Natural killer cell (primary cell): ENCODE results near the gene VSX1. TPM values are rescaled to one million over a fixed set of nuclear protein-coding genes. Genes with fewer than 3 reads are reported as not detected.

ENCODE experiments used
- ATAC-seq, 3 donors: fragments of 150-1000 bp in 2 of 3; fragments of 200-7000 bp in 1 of 3; cut with Tn5 transposase; 1 replicate in 1 of 3; 2 replicates in 2 of 3; pipeline ENCODE4 v1.10.0; 2021; ENCODE audit warnings: mild to moderate bottlenecking in 2 of 3, moderate library complexity in 2 of 3
- DNase-seq, 2 donors: peaks; one replicate each; pipeline versions ENCODE4 v3.0.0 to v3.0.0-alpha.2; 2013 to 2021; ENCODE audit warnings: mixed read lengths in 1 of 2
- H3K27ac ChIP-seq: one replicate; pipeline ENCODE4 v1.5.1; 2013; ENCODE audit warnings: mild to moderate bottlenecking, low read length
- H3K27me3 ChIP-seq: one replicate; pipeline ENCODE4 v1.6.1; 2013; ENCODE audit warnings: low read length; ENCODE audit not compliant: control insufficient read depth, insufficient read depth
- H3K36me3 ChIP-seq: one replicate; pipeline ENCODE4 v1.6.1; 2013; ENCODE audit warnings: low read length; ENCODE audit not compliant: control insufficient read depth, insufficient read depth
- H3K4me1 ChIP-seq: one replicate; pipeline ENCODE4 v1.6.1; 2013; ENCODE audit warnings: low read length; ENCODE audit not compliant: control insufficient read depth, insufficient read depth
- H3K4me3 ChIP-seq: one replicate; pipeline ENCODE4 v1.5.1; 2013; ENCODE audit warnings: low read length
- H3K9me3 ChIP-seq: one replicate; pipeline ENCODE4 v1.6.1; 2013; ENCODE audit warnings: low read length; ENCODE audit not compliant: control insufficient read depth, insufficient read depth
- H3K27ac Mint-ChIP-seq, 2 donors: one replicate each; pipeline ENCODE4 v1.8.0; 2022; ENCODE audit warnings: mild to moderate bottlenecking in 2 of 2, mixed read lengths in 2 of 2, moderate library complexity in 1 of 2
- H3K27me3 Mint-ChIP-seq, 2 donors: one replicate each; pipeline ENCODE4 v1.8.0; 2022; ENCODE audit warnings: low read depth in 2 of 2, mixed read lengths in 2 of 2
- H3K36me3 Mint-ChIP-seq: one replicate; pipeline ENCODE4 v1.8.0; 2022; ENCODE audit warnings: mixed read lengths
- H3K4me1 Mint-ChIP-seq, 2 donors: one replicate each; pipeline ENCODE4 v1.8.0; 2022; ENCODE audit warnings: mixed read lengths in 2 of 2
- H3K4me3 Mint-ChIP-seq: one replicate; pipeline ENCODE4 v1.8.0; 2022; ENCODE audit warnings: mild to moderate bottlenecking, moderate library complexity, mixed read lengths
- H3K9me3 Mint-ChIP-seq, 2 donors: one replicate each; pipeline ENCODE4 v1.8.0; 2022; ENCODE audit warnings: mixed read lengths in 2 of 2
- WGBS: methylation state at CpG from one replicate; pipeline ENCODE4 v1.1.7; 2013; ENCODE audit warnings: missing lambda C conversion rate; ENCODE audit not compliant: insufficient coverage; 5-methylcytosine and 5-hydroxymethylcytosine counted together
- intact Hi-C: fragments of 100-400 bp; cut with micrococcal nuclease; formaldehyde crosslinking; loops from one replicate; pipeline ENCODE4 v1.14.2; 2022
- total RNA-seq, 4 donors: library from RNA; stranded (reverse); fragments of 120-200 nt in 1 of 4; gene quantifications; one replicate each; pipeline versions ENCODE4 v1.2.3 to v1.2.4, GENCODE V29; 2013 to 2022
- TF ChIP-seq, protein P1 (sequence below): fragments of 200-600 bp; IDR thresholded peaks from one replicate; pipeline ENCODE4 v1.8.0; 2022; ENCODE audit warnings: antibody characterized with exemption

VSX1 gene
- total RNA-seq, 3 donors from 2014 or later (not counting 1 experiment from before 2014, with no cell fraction given), result not detected

DNA sequence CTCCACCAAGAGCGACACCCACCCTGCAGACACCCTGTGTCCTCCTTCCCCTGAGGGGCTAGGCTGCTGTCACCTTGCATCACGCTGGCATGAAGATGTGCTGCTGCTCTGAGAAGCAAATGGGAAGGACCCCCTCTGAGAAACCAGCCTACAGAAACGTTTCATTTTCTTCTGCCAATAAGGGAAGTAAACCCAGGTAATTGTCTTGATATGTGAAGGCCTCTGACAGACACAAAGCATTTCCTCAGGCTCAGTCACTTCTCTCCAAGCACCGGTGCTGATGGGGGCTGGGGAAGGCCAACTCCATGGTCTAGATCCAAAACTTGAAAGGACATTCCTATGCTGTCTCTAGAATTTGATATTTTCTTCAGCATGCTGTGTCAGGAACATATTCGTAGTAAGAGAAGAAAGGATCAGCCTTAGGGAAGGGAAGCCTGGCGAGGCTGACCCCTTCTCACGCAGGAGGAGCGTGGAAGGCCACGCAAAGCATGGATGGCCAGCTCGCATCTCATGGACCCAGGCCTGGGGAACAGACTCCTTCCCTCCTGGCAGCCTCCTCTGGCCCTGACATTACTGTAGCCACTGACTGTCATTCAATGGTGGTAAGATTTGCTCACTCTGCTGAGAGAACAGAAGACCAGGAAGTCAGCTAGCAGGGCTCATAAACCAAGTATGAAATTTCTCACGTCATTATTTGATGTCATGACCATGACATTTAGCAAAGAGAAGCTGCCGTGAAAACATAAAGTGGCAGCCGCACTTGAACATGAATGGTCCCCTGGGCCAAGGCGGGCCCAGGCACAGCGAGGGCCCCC lies 44.4 kb downstream of the VSX1 start:
- Histone ChIP-seq H3K36me3 (peaks cover 7% of the 10 kb centered on the region), H3K4me1 (peaks cover 62% of the 10 kb centered on the region), H3K4me3 (no peak overlapping the region), H3K27ac (peak overlapping the region; percentile 15), H3K27me3 (no peaks in the 10 kb centered on the region), H3K9me3 (no peaks in the 10 kb centered on the region)
- Mint-ChIP-seq H3K27me3 (no peaks in the 10 kb centered on the region), H3K4me3 (peak overlapping the region; percentile 32), H3K4me1 (peaks cover 56 to 64% of the 10 kb centered on the region in 2 donors), H3K27ac (peak overlapping the region; percentile 3 to 80), H3K36me3 (no peaks in the 10 kb centered on the region), H3K9me3 (no peaks in the 10 kb centered on the region)
- TF ChIP-seq, protein P1, sequence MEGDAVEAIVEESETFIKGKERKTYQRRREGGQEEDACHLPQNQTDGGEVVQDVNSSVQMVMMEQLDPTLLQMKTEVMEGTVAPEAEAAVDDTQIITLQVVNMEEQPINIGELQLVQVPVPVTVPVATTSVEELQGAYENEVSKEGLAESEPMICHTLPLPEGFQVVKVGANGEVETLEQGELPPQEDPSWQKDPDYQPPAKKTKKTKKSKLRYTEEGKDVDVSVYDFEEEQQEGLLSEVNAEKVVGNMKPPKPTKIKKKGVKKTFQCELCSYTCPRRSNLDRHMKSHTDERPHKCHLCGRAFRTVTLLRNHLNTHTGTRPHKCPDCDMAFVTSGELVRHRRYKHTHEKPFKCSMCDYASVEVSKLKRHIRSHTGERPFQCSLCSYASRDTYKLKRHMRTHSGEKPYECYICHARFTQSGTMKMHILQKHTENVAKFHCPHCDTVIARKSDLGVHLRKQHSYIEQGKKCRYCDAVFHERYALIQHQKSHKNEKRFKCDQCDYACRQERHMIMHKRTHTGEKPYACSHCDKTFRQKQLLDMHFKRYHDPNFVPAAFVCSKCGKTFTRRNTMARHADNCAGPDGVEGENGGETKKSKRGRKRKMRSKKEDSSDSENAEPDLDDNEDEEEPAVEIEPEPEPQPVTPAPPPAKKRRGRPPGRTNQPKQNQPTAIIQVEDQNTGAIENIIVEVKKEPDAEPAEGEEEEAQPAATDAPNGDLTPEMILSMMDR, result no peak
- 74% methylated on average over 15 of the region's 15 CpGs for WGBS
- peak in 2 of 3 donors; percentile 50 to 81 for ATAC-seq
- peak in 1 of 2 donors; percentile 43 for DNase-seq
- intact Hi-C loops, result no loop called here

DNA sequence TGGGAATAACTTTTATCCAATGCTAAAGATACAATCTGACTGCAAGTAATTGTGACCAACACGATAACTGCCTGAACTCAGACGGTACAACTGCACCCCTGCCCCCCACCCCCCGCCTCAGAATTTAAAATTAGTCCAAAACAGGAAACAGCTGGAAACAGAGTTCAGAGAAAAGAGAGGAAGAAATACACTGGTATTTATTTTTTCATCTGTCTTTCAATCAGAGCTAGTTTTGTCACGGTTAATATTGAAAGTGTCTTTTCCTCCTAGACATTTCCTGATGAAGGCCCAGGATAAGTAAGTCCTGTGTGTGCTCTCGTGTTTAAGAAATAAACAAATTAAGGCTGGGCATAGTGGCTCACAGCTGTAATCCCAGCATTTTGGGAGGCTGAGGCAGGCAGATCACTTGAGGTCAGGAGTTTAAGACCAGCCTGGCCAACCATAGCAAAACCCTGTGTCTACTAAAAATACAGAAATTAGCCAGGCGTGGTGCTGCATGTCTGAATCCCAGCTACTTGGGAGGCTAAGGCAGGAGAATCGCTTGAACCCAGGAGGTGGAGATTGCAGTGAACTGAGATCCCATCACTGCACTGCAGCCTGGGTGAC lies 45.5 kb downstream of the VSX1 start:
- intact Hi-C loops, result no loop called here
- Histone ChIP-seq H3K27me3 (no peaks in the 10 kb centered on the region), H3K27ac (no peak overlapping the region), H3K36me3 (peaks cover 11% of the 10 kb centered on the region), H3K4me3 (no peak overlapping the region), H3K9me3 (no peaks in the 10 kb centered on the region), H3K4me1 (peaks cover 51% of the 10 kb centered on the region)
- TF ChIP-seq, protein P1, result no peak
- Mint-ChIP-seq H3K27ac (peak overlapping the region; percentile 68 to 80), H3K9me3 (no peaks in the 10 kb centered on the region), H3K4me1 (peaks cover 48 to 56% of the 10 kb centered on the region in 2 donors), H3K36me3 (no peaks in the 10 kb centered on the region), H3K27me3 (no peaks in the 10 kb centered on the region), H3K4me3 (peak overlapping the region; percentile 45)
- 35% methylated on average over 6 of the region's 7 CpGs for WGBS
- DNase-seq (no peak), ATAC-seq (no peak)

DNA sequence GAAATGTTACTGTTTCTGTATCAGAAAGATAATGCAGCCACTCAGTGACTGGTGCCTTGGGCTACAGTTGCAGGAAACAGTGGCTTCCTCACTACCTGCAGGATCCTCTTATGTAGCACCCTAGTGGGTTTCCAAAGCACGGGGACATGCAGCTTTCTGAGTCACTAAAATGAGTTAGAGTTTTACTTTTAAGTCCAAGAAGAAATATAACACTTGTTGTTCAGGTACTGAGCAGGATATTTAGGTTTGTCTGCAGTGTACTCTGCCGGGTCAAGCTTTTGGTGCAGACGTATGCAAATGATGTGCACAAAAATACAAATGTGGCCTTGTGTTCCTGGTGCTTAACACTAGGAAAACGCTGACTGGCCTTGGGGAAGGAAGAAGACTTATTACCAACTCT lies 46.0 kb downstream of the VSX1 start:
- DNase-seq, result peak in 1 of 2 donors; percentile 38
- intact Hi-C loops, result no loop called here
- H3K4me1 Mint-ChIP-seq, result peaks cover 48 to 57% of the 10 kb centered on the region in 2 donors
- no peaks in the 10 kb centered on the region for H3K36me3 Mint-ChIP-seq
- H3K9me3 Mint-ChIP-seq, result no peaks in the 10 kb centered on the region
- peaks cover 14% of the 10 kb centered on the region for H3K36me3 ChIP-seq
- H3K9me3 ChIP-seq, result no peaks in the 10 kb centered on the region
- H3K27ac ChIP-seq, result no peak overlapping the region
- peaks cover 47% of the 10 kb centered on the region for H3K4me1 ChIP-seq
- H3K27ac Mint-ChIP-seq, result peak overlapping the region; percentile 68 to 80
- WGBS, result 14% methylated on average over 4 of the region's 4 CpGs
- H3K4me3 Mint-ChIP-seq, result peak overlapping the region; percentile 40
- TF ChIP-seq, protein P1, result no peak
- H3K27me3 ChIP-seq, result no peaks in the 10 kb centered on the region
- ATAC-seq, result peak; percentile 14 to 74 (median 51)
- H3K4me3 ChIP-seq, result no peak overlapping the region
- H3K27me3 Mint-ChIP-seq, result no peaks in the 10 kb centered on the region
